Measurements from ENCODE around the gene EDIL3.
"Not testable (repeated sequence)": the region's sequence is repeated elsewhere in the genome, so short reads cannot be mapped to it uniquely, and the experiment has no call there.

The EDIL3 gene

GRCh38 chr5:84045964-84046363, 338.7 kb downstream of the EDIL3 start:
- no peak for DNase-seq

GRCh38 chr5:84036842-84037241, 347.8 kb downstream of the EDIL3 start:
- DNase-seq = no peak

- no peak for DNase-seq
Measured at GRCh38 chr5:84032324-84032723, 352.4 kb downstream of the EDIL3 start.

GRCh38 chr5:84028093-84028492, 356.6 kb downstream of the EDIL3 start:
- DNase-seq = no peak

GRCh38 chr5:84018521-84018920, 366.2 kb downstream of the EDIL3 start:
- DNase-seq = not testable (repeated sequence)

GRCh38 chr5:84017523-84018172, 367.0 kb downstream of the EDIL3 start:
- DNase-seq = no peak

- no peak for DNase-seq
Measured at GRCh38 chr5:84016085-84016484, 368.6 kb downstream of the EDIL3 start.

- no peak for DNase-seq
Measured at GRCh38 chr5:84014966-84015365, 369.7 kb downstream of the EDIL3 start.

- no peak for DNase-seq
Measured at GRCh38 chr5:83993803-83994202, 390.9 kb downstream of the EDIL3 start.

- no peak for DNase-seq
Measured at GRCh38 chr5:83991566-83992224, 393.0 kb downstream of the EDIL3 start.

- no peak for DNase-seq
Measured at GRCh38 chr5:83988293-83988685, 396.4 kb downstream of the EDIL3 start.

GRCh38 chr5:83987513-83988292, 397.0 kb downstream of the EDIL3 start:
- no peak for DNase-seq

- DNase-seq = no peak
Measured at GRCh38 chr5:83983852-83984251, 400.8 kb downstream of the EDIL3 start.

- no peak for DNase-seq
Measured at GRCh38 chr5:83973925-83974815, 410.5 kb downstream of the EDIL3 start.

GRCh38 chr5:83972909-83973308, 411.8 kb downstream of the EDIL3 start:
- DNase-seq = no peak

- DNase-seq = no peak
Measured at GRCh38 chr5:83972236-83972635, 412.4 kb downstream of the EDIL3 start.

- no peak for DNase-seq
Measured at GRCh38 chr5:83967417-83967816, 417.3 kb downstream of the EDIL3 start.

- DNase-seq = no peak
Measured at GRCh38 chr5:83965441-83965840, 419.2 kb downstream of the EDIL3 start.

- no peak for DNase-seq
Measured at GRCh38 chr5:83964271-83964670, 420.4 kb downstream of the EDIL3 start.

- DNase-seq = no peak
Measured at GRCh38 chr5:83957188-83957587, 427.5 kb downstream of the EDIL3 start.

GRCh38 chr5:83956386-83956785, 428.3 kb downstream of the EDIL3 start:
- no peak for DNase-seq

- DNase-seq = no peak
Measured at GRCh38 chr5:83955916-83956315, 428.8 kb downstream of the EDIL3 start.

- no peak for DNase-seq
Measured at GRCh38 chr5:83947763-83948162, 436.9 kb downstream of the EDIL3 start.
